Astrocyte (in vitro differentiated cells and primary cell): ENCODE data around the gene ALPI.

Source experiments
- CTCF ChIP-seq: IDR thresholded peaks from 2 replicates; pipeline ENCODE4 v1.5.1; 2011; ENCODE audit warnings: low read depth, mild to moderate bottlenecking, inconsistent platforms, low read length, moderate library complexity; ENCODE audit not compliant: insufficient read depth
- EZH2 ChIP-seq: IDR thresholded peaks from 2 replicates; pipeline ENCODE4 v1.6.1; 2012; ENCODE audit warnings: mild to moderate bottlenecking, low read length, inconsistent platforms; ENCODE audit not compliant: insufficient read depth

- TF ChIP-seq EZH2 (peak; percentile 65), CTCF (no peak)
These were observed 36.5 kb upstream of the ALPI start for GRCh38 chr2:232419245-232420072.
